ENCODE data around the gene RFNG.

Gene RFNG

DNA sequence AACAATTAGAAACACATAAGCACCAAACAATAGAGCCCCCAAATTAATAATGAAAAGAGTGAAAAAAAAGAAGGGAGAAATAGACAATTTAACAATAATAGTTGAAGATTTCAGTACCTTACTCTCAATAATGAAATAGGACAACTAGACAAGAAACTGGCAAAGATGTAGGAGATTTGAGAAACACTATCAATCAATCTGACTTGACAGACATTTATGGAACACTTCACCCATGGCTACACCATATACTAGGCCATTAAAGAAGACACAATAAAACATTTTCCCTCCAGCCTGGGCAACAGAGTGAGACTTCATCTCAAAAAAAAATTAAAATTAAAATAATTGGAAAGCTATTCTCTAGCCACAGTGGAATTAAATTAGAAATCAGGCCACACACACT lies 19.0 kb upstream of the RFNG start:
- no peaks in the 10 kb centered on the region for H3K9me3 ChIP-seq (ENCODE audit: control insufficient read depth, insufficient read depth, low read depth, low read length)
- no peak overlapping the region for H3K4me3 ChIP-seq (ENCODE audit: low read depth, low read length)
- no peaks in the 10 kb centered on the region for H3K36me3 ChIP-seq (ENCODE audit: control insufficient read depth, insufficient read depth, low read length)
- H3K27me3 ChIP-seq (ENCODE audit: control insufficient read depth, insufficient read depth, low read length), result no peaks in the 10 kb centered on the region; the same call in 1 of the 2 replicates
- no peaks in the 10 kb centered on the region for H3K4me1 ChIP-seq (ENCODE audit: control insufficient read depth, insufficient read depth, low read length)
- no peak overlapping the region for H3K27ac ChIP-seq (ENCODE audit: low read depth, low read length)
- H3K9ac ChIP-seq (ENCODE audit: low read length), result no peak overlapping the region

DNA sequence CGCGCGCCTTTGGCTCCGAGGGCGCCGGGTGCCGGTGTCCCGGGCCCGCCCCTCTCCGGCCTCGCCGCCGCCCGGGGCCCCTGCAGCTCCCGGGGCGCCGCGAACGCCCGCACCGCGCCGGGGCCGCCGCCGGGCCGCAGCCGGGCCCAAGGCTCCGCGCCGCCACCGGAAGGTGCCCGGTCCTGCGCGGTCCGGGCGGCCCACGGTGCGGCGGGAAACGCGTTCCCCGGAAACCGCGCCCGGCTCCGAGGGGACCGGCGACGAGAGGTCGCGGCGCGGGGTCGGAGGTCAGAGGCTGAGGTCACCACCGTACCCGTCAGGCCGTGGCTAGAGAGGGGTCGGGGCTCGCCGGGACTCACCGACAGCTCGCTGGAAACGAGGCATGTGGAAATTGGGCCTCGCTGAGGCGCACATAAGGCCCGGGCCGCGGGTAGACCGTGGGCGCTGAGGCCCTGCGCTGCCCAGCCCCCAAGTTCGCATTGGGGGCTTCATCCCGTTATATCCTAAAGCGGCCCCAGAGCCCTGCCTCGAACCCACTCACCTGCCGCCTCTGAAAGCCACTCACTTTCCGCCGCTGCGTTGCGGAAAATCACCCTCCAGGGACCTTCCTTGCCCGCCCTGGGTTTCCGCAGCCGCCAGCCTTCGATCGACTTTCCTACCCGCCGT lies 14.2 kb upstream of the RFNG start, which contains the start of gene DUS1L:
TSS of gene DUS1L (minus strand) at position 167 of the 666 bp plus-strand sequence. CDS start 745 bp downstream, outside the sequence.
- Histone ChIP-seq H3K4me3 (ENCODE audit: low read depth, low read length) (peak within 1 kb of the TSS; percentile 85), H3K9me3 (ENCODE audit: control insufficient read depth, insufficient read depth, low read depth, low read length) (no peaks in the 10 kb centered on the region), H3K36me3 (ENCODE audit: control insufficient read depth, insufficient read depth, low read length) (peaks cover 29% of the 10 kb centered on the region), H3K4me1 (ENCODE audit: control insufficient read depth, insufficient read depth, low read length) (0 out of 2 replicates have a peak, but pooled peaks cover 4% of the 10 kb centered on the region), H3K27me3 (ENCODE audit: control insufficient read depth, insufficient read depth, low read length) (no peaks in the 10 kb centered on the region; the same call in 1 of the 2 replicates), H3K27ac (ENCODE audit: low read depth, low read length) (0 out of 2 replicates have a peak within 1 kb of the TSS, but pooled peaks have one; percentile 19), H3K9ac (ENCODE audit: low read length) (peak within 1 kb of the TSS; percentile 84)

DNA sequence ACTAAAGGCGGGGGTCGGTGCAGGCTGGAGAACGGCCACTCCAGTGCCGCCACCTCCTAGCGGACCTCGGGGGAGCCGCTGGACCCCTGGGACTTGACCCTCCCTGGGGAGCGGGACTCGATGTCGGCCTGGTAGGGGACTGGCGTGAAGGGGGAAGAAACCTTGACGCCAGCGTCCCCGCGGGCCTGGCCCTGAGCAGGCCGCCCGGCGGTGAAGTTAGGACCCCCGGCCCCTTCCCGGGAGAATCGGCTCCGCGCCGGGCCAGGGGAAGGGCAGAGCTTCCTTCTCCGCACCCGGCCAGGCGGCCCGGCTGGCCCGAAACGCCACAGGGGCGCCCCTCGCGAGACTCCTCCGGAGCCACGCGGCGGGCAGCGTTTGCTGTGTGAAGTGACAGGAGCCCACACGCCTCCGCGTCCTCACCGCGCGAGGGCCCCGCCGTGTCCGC lies 13.6 kb upstream of the RFNG start:
- H3K27ac ChIP-seq (ENCODE audit: low read depth, low read length), result 0 out of 2 replicates have a peak overlapping the region, but pooled peaks have one; percentile 19

DNA sequence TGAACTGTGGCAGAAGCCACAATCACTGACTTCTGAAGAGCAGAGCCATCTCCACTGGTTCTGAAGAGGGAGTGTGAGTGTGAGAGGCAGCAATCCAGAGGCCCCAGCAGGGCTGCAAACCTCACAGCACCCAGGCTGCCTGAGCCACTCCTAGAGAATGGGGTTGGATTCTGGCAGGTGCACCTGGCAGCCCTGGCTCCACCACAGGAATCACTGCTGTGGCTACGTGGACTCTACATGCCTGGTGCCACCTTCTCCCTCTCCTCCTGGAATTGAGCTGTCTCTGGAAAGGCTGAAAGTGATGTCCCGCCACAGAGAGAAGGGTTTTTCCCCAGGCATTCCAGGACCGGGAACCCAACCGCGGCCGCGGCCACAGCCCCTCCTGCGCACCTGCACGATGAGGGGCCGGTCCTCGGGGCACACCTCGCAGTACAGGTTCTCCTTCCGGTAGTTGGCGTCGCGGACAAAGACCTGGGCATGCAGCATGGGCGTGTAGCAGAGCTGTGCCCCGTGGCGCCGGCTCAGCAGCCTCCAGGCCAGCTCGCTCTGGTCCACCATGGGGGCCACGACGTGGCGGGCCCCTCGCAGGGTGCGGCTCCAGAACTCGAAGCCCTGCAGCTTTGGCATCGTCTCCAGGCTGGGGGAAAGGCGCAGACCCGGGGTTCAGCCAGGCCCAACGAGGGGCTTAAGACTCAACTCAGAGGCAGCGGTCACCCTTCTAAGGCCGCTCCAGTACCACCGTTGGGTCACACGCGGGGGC lies 13.0 kb upstream of the RFNG start:
- Histone ChIP-seq H3K27me3 (ENCODE audit: control insufficient read depth, insufficient read depth, low read length) (no peaks in the 10 kb centered on the region), H3K9me3 (ENCODE audit: control insufficient read depth, insufficient read depth, low read depth, low read length) (no peaks in the 10 kb centered on the region), H3K9ac (ENCODE audit: low read length) (peak overlapping the region; percentile 84), H3K4me3 (ENCODE audit: low read depth, low read length) (peak overlapping the region; percentile 85), H3K36me3 (ENCODE audit: control insufficient read depth, insufficient read depth, low read length) (peaks cover 40% of the 10 kb centered on the region), H3K4me1 (ENCODE audit: control insufficient read depth, insufficient read depth, low read length) (0 out of 2 replicates have a peak, but pooled peaks cover 4% of the 10 kb centered on the region), H3K27ac (ENCODE audit: low read depth, low read length) (0 out of 2 replicates have a peak overlapping the region, but pooled peaks have one; percentile 19)

More for the DNA sequence above, 13.6 kb upstream of the RFNG start:
- Histone ChIP-seq H3K9ac (ENCODE audit: low read length) (peak overlapping the region; percentile 84), H3K4me1 (ENCODE audit: control insufficient read depth, insufficient read depth, low read length) (0 out of 2 replicates have a peak, but pooled peaks cover 4% of the 10 kb centered on the region), H3K4me3 (ENCODE audit: low read depth, low read length) (peak overlapping the region; percentile 85), H3K27me3 (ENCODE audit: control insufficient read depth, insufficient read depth, low read length) (no peaks in the 10 kb centered on the region; the same call in 1 of the 2 replicates), H3K36me3 (ENCODE audit: control insufficient read depth, insufficient read depth, low read length) (peaks cover 35% of the 10 kb centered on the region), H3K9me3 (ENCODE audit: control insufficient read depth, insufficient read depth, low read depth, low read length) (no peaks in the 10 kb centered on the region)

DNA sequence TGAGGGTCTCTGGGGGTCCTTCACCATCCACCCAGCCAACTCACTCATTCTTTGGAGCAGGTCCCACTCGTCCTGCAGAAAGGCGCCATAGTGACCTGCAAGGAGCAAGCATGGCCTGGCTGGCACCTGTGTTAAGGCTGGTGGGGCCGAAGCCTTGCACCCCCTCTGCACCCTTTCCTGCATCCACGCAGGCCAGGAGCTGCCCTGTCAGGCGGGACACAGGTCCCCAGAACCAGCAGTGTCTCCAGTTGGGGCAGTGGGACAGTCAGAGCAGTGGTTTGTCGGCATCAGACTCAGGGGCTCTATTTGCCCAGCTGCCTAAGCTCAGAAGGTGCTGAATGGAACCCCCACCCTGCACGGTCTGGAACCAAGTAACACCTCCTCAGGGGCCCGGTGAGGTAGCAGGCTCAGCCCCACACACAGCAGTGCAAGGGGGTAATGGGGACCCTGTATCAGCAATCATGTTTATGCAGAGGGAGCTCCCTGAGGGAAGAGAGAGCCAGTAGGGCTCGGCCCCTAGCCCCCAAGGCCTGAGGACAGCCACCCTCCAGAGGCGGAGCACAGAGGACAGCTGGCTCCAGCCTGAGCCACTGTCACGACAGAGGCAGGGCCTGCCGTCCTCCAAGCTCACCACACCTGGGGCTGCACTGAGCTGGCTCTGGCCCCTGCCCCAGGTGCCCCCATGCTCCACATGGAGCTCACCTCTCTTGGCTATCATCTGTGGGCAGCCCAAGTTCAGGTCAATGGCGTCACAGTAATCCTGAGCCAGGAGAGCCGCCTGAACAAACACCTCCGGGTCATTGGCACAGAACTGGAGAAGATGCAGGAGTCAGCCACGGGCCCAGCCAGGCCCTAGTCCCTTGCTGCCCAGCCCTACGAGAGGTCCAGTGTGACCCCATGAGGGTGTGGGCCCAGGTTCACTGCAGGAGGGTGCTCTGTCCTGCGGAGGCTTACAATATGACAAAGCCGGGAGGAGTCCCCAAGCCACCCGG lies 12.1 kb upstream of the RFNG start:
- no peak overlapping the region for H3K9ac ChIP-seq (ENCODE audit: low read length)
- H3K4me1 ChIP-seq (ENCODE audit: control insufficient read depth, insufficient read depth, low read length), result 0 out of 2 replicates have a peak, but pooled peaks cover 4% of the 10 kb centered on the region
- H3K36me3 ChIP-seq (ENCODE audit: control insufficient read depth, insufficient read depth, low read length), result peaks cover 49% of the 10 kb centered on the region
- H3K27me3 ChIP-seq (ENCODE audit: control insufficient read depth, insufficient read depth, low read length), result no peaks in the 10 kb centered on the region
- no peaks in the 10 kb centered on the region for H3K9me3 ChIP-seq (ENCODE audit: control insufficient read depth, insufficient read depth, low read depth, low read length)
- no peak overlapping the region for H3K27ac ChIP-seq (ENCODE audit: low read depth, low read length)
- H3K4me3 ChIP-seq (ENCODE audit: low read depth, low read length), result peak overlapping the region; percentile 85

DNA sequence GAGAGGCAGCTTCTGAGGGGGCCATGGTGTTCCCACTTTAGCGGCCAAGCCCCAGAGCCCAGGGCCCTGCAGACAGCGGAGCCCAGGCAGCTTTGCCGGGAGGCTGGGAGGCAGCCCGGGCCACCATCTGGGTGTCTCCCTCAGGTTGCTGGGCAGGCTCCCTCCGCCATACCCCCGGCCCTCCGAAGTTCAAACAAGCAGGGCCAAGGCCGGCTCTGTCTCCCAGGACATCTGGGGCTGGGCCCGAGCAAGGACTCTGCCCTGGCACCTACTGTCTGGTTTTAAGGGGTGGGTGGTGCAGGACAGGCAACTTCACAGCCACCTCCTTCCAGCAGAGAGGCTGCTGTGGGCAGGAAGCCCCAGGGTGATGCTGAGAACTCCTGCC lies 11.4 kb upstream of the RFNG start:
- no peak overlapping the region for H3K27ac ChIP-seq (ENCODE audit: low read depth, low read length)
- no peaks in the 10 kb centered on the region for H3K9me3 ChIP-seq (ENCODE audit: control insufficient read depth, insufficient read depth, low read depth, low read length)
- peaks cover 57% of the 10 kb centered on the region for H3K36me3 ChIP-seq (ENCODE audit: control insufficient read depth, insufficient read depth, low read length)
- H3K4me3 ChIP-seq (ENCODE audit: low read depth, low read length), result no peak overlapping the region
- no peak overlapping the region for H3K9ac ChIP-seq (ENCODE audit: low read length)
- 0 out of 2 replicates have a peak, but pooled peaks cover 4% of the 10 kb centered on the region for H3K4me1 ChIP-seq (ENCODE audit: control insufficient read depth, insufficient read depth, low read length)
- no peaks in the 10 kb centered on the region for H3K27me3 ChIP-seq (ENCODE audit: control insufficient read depth, insufficient read depth, low read length)

DNA sequence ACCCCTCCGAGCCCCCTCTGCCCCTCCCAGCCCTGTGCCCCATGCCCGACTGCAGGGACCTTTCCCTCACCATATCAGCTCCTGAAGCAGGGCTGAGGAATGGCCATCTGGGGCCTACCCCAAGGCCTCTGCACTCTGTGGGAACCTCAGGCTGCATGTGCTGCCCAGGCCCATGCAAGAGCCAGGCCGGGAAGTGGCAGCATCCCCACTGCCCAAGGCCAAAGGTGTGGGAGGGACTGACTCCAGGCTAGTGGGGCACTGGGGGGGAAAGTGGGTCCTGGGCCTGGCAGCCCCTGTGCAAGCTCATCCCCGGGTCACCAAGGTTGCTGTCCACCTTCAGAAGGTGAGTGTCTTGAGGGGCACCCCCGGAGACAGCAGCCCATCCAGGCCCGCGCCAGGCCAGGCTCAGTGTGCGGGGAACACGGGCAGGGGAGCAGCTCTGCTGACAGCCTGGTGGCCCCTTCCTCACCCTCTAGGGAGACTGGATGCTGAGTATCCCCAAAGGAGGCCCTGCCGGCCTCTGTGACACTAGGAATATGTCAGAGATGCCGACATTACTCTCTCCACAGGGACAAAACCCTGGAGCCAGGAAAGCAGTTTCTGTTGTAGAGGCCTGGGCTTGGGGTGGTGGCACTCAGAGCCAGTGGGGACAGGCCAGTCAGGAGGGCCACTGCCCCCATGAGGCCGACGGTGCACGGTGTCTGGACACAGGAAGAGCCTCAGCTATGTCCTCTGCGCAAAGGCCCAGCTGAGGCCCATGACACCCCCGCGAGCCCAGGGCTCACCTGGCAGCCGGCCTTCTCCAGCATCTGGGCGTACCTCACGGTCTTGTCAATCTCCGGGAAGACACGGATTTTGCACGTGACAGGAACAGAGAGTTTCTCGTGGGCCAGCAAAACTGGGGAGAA lies 10.7 kb upstream of the RFNG start:
- Histone ChIP-seq H3K36me3 (ENCODE audit: control insufficient read depth, insufficient read depth, low read length) (peaks cover 63% of the 10 kb centered on the region), H3K9me3 (ENCODE audit: control insufficient read depth, insufficient read depth, low read depth, low read length) (no peaks in the 10 kb centered on the region), H3K9ac (ENCODE audit: low read length) (no peak overlapping the region), H3K4me1 (ENCODE audit: control insufficient read depth, insufficient read depth, low read length) (0 out of 2 replicates have a peak, but pooled peaks cover 4% of the 10 kb centered on the region), H3K4me3 (ENCODE audit: low read depth, low read length) (no peak overlapping the region), H3K27ac (ENCODE audit: low read depth, low read length) (no peak overlapping the region), H3K27me3 (ENCODE audit: control insufficient read depth, insufficient read depth, low read length) (no peaks in the 10 kb centered on the region)

DNA sequence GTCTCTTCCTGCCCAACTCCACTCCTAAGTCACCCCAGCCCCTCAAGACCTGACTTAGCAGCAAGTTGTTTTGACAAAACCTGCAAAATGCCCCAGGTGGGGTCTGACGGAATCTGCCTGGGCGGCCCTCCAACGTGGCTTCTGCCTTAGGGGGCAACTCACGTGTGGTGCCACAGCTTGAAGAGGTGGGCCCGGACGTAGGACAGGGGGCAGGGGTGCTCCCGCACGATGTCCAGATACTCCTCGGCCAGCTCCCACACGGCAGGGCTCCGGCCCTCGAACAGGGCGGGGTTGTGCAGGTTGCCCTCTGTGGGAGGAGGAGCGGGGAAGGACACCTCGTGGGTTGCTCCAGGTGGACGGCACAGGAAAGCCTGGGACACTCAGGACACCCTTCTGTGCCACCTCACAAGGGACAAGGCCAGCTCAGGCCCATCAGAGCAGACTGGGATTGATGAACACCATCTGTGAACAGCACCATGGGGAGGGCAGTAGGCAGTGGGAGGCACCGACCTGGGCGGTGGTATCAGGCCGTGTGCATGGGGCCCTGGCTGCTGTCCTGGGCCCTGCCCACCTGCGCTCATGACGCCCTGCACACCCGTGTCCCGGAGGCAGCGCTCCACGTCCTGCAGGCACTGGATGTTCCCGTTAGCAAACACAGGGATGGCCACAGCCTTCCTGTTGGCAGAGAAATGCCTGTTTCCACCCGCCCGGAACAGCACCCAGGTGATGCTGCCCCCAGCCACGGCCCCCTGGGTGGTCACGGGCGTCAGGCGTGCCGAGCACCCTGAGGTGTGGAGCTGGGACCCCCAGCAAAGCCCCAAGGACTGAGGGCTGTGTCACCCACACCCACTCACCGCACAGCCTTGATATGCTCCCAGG lies 9.7 kb upstream of the RFNG start:
- Histone ChIP-seq H3K27ac (ENCODE audit: low read depth, low read length) (no peak overlapping the region), H3K27me3 (ENCODE audit: control insufficient read depth, insufficient read depth, low read length) (no peaks in the 10 kb centered on the region), H3K4me3 (ENCODE audit: low read depth, low read length) (no peak overlapping the region), H3K9ac (ENCODE audit: low read length) (no peak overlapping the region), H3K36me3 (ENCODE audit: control insufficient read depth, insufficient read depth, low read length) (peaks cover 73% of the 10 kb centered on the region), H3K9me3 (ENCODE audit: control insufficient read depth, insufficient read depth, low read depth, low read length) (no peaks in the 10 kb centered on the region), H3K4me1 (ENCODE audit: control insufficient read depth, insufficient read depth, low read length) (0 out of 2 replicates have a peak, but pooled peaks cover 4% of the 10 kb centered on the region)

DNA sequence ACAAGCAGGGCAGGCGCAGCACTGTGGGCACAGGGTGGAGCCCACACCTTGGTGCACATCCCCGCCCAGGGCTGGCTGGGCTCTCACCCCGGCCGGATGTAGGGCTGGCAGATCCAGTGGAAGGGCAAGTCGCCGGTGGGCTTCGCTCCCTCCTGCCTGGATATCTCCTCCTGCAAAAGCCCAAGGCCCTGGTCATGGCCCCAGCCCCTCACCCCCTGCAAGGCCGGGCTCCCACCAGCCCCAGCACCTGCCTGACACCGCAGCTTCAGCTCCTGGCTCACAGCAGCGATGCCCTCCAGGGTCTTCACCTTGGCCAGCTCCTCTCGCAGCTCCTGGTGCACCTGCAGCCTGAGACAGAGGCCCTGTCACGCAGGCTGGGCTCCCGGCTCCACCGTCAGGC lies 9.0 kb upstream of the RFNG start:
- H3K9me3 ChIP-seq (ENCODE audit: control insufficient read depth, insufficient read depth, low read depth, low read length), result no peaks in the 10 kb centered on the region
- H3K4me1 ChIP-seq (ENCODE audit: control insufficient read depth, insufficient read depth, low read length), result 0 out of 2 replicates have a peak, but pooled peaks cover 4% of the 10 kb centered on the region
- H3K27ac ChIP-seq (ENCODE audit: low read depth, low read length), result no peak overlapping the region
- H3K27me3 ChIP-seq (ENCODE audit: control insufficient read depth, insufficient read depth, low read length), result no peaks in the 10 kb centered on the region
- H3K4me3 ChIP-seq (ENCODE audit: low read depth, low read length), result no peak overlapping the region
- H3K9ac ChIP-seq (ENCODE audit: low read length), result no peak overlapping the region
- peaks cover 80% of the 10 kb centered on the region for H3K36me3 ChIP-seq (ENCODE audit: control insufficient read depth, insufficient read depth, low read length)
